Esophagus muscularis mucosa (tissue), 3 donors: Measurements from ENCODE around the gene LAMA1.

Experiments
- CTCF ChIP-seq, 3 experiments: fragments of 200-600 bp in 2 of 3; fragments of 450-650 bp in 1 of 3; sonication (generic) in 2 of 3; IDR thresholded peaks; one replicate each; pipeline ENCODE4 v1.5.1; 2017 to 2019; ENCODE audit warnings: antibody characterized with exemption in 3 of 3, mild to moderate bottlenecking in 2 of 3, moderate library complexity in 1 of 3
- POLR2A ChIP-seq: fragments of 450-650 bp; IDR thresholded peaks from one replicate; pipeline ENCODE4 v1.6.1; 2017; ENCODE audit warnings: antibody characterized with exemption, moderate library complexity, mild to moderate bottlenecking, low read depth
- POLR2AphosphoS5 ChIP-seq, 2 donors: sonication (generic); formaldehyde crosslinking; IDR thresholded peaks; one replicate each; pipeline ENCODE4 v1.6.1; 2017; ENCODE audit warnings: antibody characterized with exemption in 2 of 2

- TF ChIP-seq CTCF (IDR thresholded peaks at IDR 0.05): no peak
- no peak for TF ChIP-seq POLR2A
- TF ChIP-seq POLR2AphosphoS5 (IDR thresholded peaks at IDR 0.05): no peak
Observed at GRCh38 chr18:6921571-6921970, 196.0 kb downstream of the LAMA1 start.
